Endothelial cell of umbilical vein (primary cell): ENCODE results near the gene CLIC4. TPM values are rescaled to one million over a fixed set of nuclear protein-coding genes. Genes with fewer than 3 reads are reported as not detected.
"Not testable (repeated sequence)": the region's sequence is repeated elsewhere in the genome, so short reads cannot be mapped to it uniquely, and the experiment has no call there.

ENCODE experiments used
- BruUV-seq: library from RNA; stranded (reverse); fragments of 400-500 nt; replicated peaks from 2 replicates; lab custom pipeline; 2021; lab: Mats Ljungman, UMichigan
- CTCF ChIA-PET: fragments of 300-600, 350-600 bp; sonication (Branson Sonifier 250); formaldehyde crosslinking; loops from one replicate; lab custom pipeline; 2021; ENCODE audit warnings: antibody characterized with exemption, inconsistent platforms; lab: Charles Lee
- POLR2A ChIA-PET: fragments of 300-600, 350-600 bp; sonication (Branson Sonifier 250); formaldehyde crosslinking; loops from one replicate; lab custom pipeline; 2021; ENCODE audit warnings: antibody characterized with exemption, inconsistent platforms; lab: Charles Lee
- DNase-seq: peaks from one replicate; pipeline ENCODE4 v3.0.0-alpha.2; 2011; ENCODE audit warnings: low read depth, low spot score
- FAIRE-seq: peaks from 2 replicates; lab custom pipeline; 2011; peaks lifted over from hg19 to GRCh38; lab: Jason Lieb, UNC
- H2AFZ ChIP-seq: 2 replicates; pipeline ENCODE4 v1.6.0; 2012; ENCODE audit warnings: low read depth, low read length, control low read depth, inconsistent platforms
- H3K27ac ChIP-seq: 2 replicates; pipeline ENCODE4 v1.5.1; 2011; ENCODE audit warnings: low read depth, mild to moderate bottlenecking, control low read depth, low read length, moderate library complexity; ENCODE audit not compliant: insufficient read depth
- H3K27me3 ChIP-seq, 2 experiments: 2 replicates each; pipeline versions ENCODE4 v1.6.0 to v1.6.1; 2011; ENCODE audit warnings: low read length in 2 of 2, mixed read lengths in 1 of 2; ENCODE audit not compliant: control insufficient read depth in 2 of 2, insufficient read depth in 2 of 2
- H3K36me3 ChIP-seq, 2 experiments: 2 replicates in 1 of 2; 3 replicates in 1 of 2; pipeline ENCODE4 v1.5.1; 2011; ENCODE audit warnings: low read length in 2 of 2, mild to moderate bottlenecking in 1 of 2, moderate library complexity in 1 of 2; ENCODE audit not compliant: control insufficient read depth in 2 of 2, insufficient read depth in 2 of 2; ENCODE audit errors: extremely low read depth in 1 of 2
- H3K4me1 ChIP-seq: 3 replicates; pipeline ENCODE4 v1.5.1; 2011; ENCODE audit warnings: mild to moderate bottlenecking, low read length; ENCODE audit not compliant: control insufficient read depth, insufficient read depth; ENCODE audit errors: extremely low read depth
- H3K4me2 ChIP-seq: 2 replicates; pipeline ENCODE4 v1.6.1; 2011; ENCODE audit warnings: low read length, control low read depth, mixed read lengths; ENCODE audit not compliant: insufficient read depth
- H3K4me3 ChIP-seq, 3 experiments: fragments of 200-600 bp in 1 of 3; sonication (generic), shearing (Covaris generic) in 1 of 3; replicated peaks in 1 of 3; 2 replicates each; pipeline ENCODE4 v1.5.1; 2011 to 2016; ENCODE audit warnings: control low read depth in 3 of 3, low read length in 3 of 3, mild to moderate bottlenecking in 2 of 3, inconsistent platforms in 1 of 3, low read depth in 1 of 3, moderate library complexity in 1 of 3; ENCODE audit not compliant: insufficient read depth in 1 of 3
- H3K79me2 ChIP-seq: 2 replicates; pipeline ENCODE4 v1.6.0; 2012; ENCODE audit warnings: low read length, inconsistent platforms; ENCODE audit not compliant: control insufficient read depth, insufficient read depth
- H3K9ac ChIP-seq: replicated peaks from 2 replicates; pipeline ENCODE3; 2011; ENCODE audit warnings: low read length, control low read depth; ENCODE audit not compliant: insufficient read depth; ENCODE audit errors: extremely low read depth
- H3K9me1 ChIP-seq: replicated peaks from 3 replicates; pipeline ENCODE4 v1.6.0; 2011; ENCODE audit warnings: mild to moderate bottlenecking, low read length; ENCODE audit not compliant: control insufficient read depth, insufficient read depth; ENCODE audit errors: extremely low read depth
- H3K9me3 ChIP-seq: replicated peaks from 2 replicates; pipeline ENCODE4 v1.5.1; 2012; ENCODE audit warnings: low read length, inconsistent platforms; ENCODE audit not compliant: control insufficient read depth, insufficient read depth
- H4K20me1 ChIP-seq: replicated peaks from 2 replicates; pipeline ENCODE3; 2011; ENCODE audit warnings: mild to moderate bottlenecking, low read length; ENCODE audit not compliant: control insufficient read depth, insufficient read depth; ENCODE audit errors: extremely low read depth
- EZH2 ChIP-seq: IDR thresholded peaks from 2 replicates; pipeline ENCODE4 v1.6.1; 2012; ENCODE audit warnings: borderline replicate concordance, low read depth, mild to moderate bottlenecking, moderate library complexity, low read length, inconsistent platforms; ENCODE audit not compliant: severe bottlenecking
- FOS ChIP-seq: IDR thresholded peaks from 2 replicates; pipeline ENCODE4 v1.6.1; 2011; ENCODE audit warnings: mild to moderate bottlenecking, low read length, moderate library complexity, borderline replicate concordance; ENCODE audit not compliant: insufficient read depth
- JUN ChIP-seq: IDR thresholded peaks from 2 replicates; pipeline ENCODE4 v1.6.1; 2011; ENCODE audit warnings: borderline replicate concordance, low read depth; ENCODE audit not compliant: insufficient read length, insufficient read depth
- MYC ChIP-seq: IDR thresholded peaks from one replicate; pipeline ENCODE4 v1.6.1; 2011; ENCODE audit warnings: mild to moderate bottlenecking, low read depth, low read length
- POLR2A ChIP-seq: IDR thresholded peaks from 2 replicates; pipeline ENCODE4 v1.6.1; 2012; ENCODE audit warnings: low read depth, mild to moderate bottlenecking, control low read depth, low read length
- POLR2AphosphoS5 ChIP-seq: IDR thresholded peaks from 2 replicates; pipeline ENCODE4 v1.6.1; 2012; ENCODE audit warnings: low read depth, mild to moderate bottlenecking, control low read depth, low read length, moderate library complexity; ENCODE audit not compliant: insufficient read depth
- dilution Hi-C: fragments of 300-500 bp; cut with MboI; formaldehyde crosslinking; loops from one replicate; pipeline ENCODE4 v1.15.0; 2019; ENCODE audit warnings: low sequenced_read_pairs; ENCODE audit not compliant: extremely low pct_ligation_motif_present
- intact Hi-C: fragments of 100-400 bp; cut with micrococcal nuclease; formaldehyde crosslinking; loops from one replicate; pipeline ENCODE4 v1.10.0; 2022
- polyA plus RNA-seq, 4 experiments: library from polyadenylated mRNA; depleted of rRNA in 3 of 4; stranded (reverse) in 3 of 4; unstranded in 1 of 4; fragments of >200 nt; gene quantifications; 2 replicates each; pipeline versions ENCODE4 v1.2.1 to v1.2.3, GENCODE V29; 2011 to 2012; ENCODE audit warnings: missing spikeins in 1 of 4
- total RNA-seq: library from RNA; stranded (reverse); gene quantifications from 2 replicates; pipeline ENCODE4 v1.2.3, GENCODE V29; 2021
- TF ChIP-seq, protein P1 (sequence below): IDR thresholded peaks from 2 replicates; pipeline ENCODE4 v1.6.1; 2011; ENCODE audit not compliant: insufficient read depth, insufficient read length
- TF ChIP-seq, protein P2 (sequence below), 2 donors: IDR thresholded peaks; 1 replicate in 1 of 2; 2 replicates in 1 of 2; pipeline ENCODE4 v1.5.1; 2011; ENCODE audit warnings: low read length in 2 of 2, mild to moderate bottlenecking in 2 of 2, moderate library complexity in 2 of 2, control low read depth in 1 of 2, inconsistent platforms in 1 of 2, low read depth in 1 of 2; ENCODE audit not compliant: insufficient read depth in 1 of 2; ENCODE audit errors: extremely low read depth in 1 of 2

CLIC4 gene
- total and polyA plus RNA-seq, 2 donors (not counting 3 experiments of a cell fraction or from before 2014, with no cell fraction given): 97.5 to 330 TPM

DNA sequence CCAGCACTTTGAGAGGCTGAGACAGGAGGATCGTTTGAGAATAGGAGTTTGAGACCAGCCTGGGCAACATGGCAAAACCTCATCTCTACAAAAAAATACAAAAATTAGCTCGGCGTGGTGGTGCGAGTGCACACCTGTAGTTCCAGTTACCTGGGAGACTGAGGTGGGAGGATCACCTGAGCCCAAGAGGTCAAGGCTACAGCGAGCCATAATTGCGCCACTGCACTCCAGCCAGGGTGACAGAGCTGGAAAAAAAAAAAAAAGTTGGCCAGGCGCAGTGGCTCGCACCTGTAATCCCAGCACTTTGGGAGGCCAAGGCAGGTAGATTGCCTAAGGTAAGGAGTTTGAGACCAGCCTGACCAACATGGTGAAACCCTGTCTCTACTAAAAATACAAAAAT is 46.9 kb upstream of the CLIC4 start:
- H3K4me1 ChIP-seq: peaks cover 19% of the 10 kb centered on the region
- H4K20me1 ChIP-seq, H3K9ac ChIP-seq, H3K4me2 ChIP-seq, H3K4me3 ChIP-seq, H3K27me3 ChIP-seq, H3K36me3 ChIP-seq, dilution Hi-C loops, H3K9me3 ChIP-seq, H3K27ac ChIP-seq, H2AFZ ChIP-seq, DNase-seq, BruUV-seq, H3K79me2 ChIP-seq, intact Hi-C loops, H3K9me1 ChIP-seq, FAIRE-seq: not testable (repeated sequence)
- ChIA-PET CTCF (interaction anchor here (1.3 to 8.2 kb wide), 3 partner anchors 10 to 137 kb away, joined by 3 to 58 read pairs (median 9); no protein-coding TSS in a partner anchor), POLR2A (interaction anchor here (1.7 kb wide), 1 partner anchor 47 kb away, joined by 5 read pairs; the partner anchor contains the start of gene CLIC4)

DNA sequence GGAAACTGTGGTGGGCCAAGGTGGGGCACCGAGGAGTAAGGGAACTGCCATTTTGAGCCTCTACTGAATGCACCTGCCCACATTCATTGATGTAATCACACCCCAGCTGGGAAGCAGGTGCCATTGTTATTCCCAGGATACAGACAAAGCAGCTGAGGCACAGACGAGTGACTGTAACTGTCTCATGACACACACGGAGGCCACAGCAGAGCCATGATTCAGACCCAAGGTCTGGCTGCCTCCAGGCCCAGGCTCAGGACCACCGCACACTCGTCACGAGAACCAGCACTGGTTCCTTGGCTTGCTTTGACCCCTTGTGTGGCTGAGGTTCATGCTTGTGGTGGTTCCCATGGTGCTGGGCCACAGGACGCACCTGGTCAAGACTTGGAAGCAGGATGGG is 45.6 kb upstream of the CLIC4 start:
- no peak overlapping the region for H3K4me2 ChIP-seq
- no TSS peak for BruUV-seq
- no peaks in the 10 kb centered on the region for H3K9me3 ChIP-seq
- H3K27me3 ChIP-seq: no peaks in the 10 kb centered on the region
- peak; percentile 39 for DNase-seq
- peaks cover 15% of the 10 kb centered on the region for H3K4me1 ChIP-seq
- dilution Hi-C loops (no loop called here), intact Hi-C loops (no loop called here)
- TF ChIP-seq JUN (no peak), POLR2AphosphoS5 (no peak), FOS (no peak), POLR2A (no peak), EZH2 (no peak), MYC (no peak)
- TF ChIP-seq, protein P1, sequence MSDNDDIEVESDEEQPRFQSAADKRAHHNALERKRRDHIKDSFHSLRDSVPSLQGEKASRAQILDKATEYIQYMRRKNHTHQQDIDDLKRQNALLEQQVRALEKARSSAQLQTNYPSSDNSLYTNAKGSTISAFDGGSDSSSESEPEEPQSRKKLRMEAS: no peak
- TF ChIP-seq, protein P2, sequence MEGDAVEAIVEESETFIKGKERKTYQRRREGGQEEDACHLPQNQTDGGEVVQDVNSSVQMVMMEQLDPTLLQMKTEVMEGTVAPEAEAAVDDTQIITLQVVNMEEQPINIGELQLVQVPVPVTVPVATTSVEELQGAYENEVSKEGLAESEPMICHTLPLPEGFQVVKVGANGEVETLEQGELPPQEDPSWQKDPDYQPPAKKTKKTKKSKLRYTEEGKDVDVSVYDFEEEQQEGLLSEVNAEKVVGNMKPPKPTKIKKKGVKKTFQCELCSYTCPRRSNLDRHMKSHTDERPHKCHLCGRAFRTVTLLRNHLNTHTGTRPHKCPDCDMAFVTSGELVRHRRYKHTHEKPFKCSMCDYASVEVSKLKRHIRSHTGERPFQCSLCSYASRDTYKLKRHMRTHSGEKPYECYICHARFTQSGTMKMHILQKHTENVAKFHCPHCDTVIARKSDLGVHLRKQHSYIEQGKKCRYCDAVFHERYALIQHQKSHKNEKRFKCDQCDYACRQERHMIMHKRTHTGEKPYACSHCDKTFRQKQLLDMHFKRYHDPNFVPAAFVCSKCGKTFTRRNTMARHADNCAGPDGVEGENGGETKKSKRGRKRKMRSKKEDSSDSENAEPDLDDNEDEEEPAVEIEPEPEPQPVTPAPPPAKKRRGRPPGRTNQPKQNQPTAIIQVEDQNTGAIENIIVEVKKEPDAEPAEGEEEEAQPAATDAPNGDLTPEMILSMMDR (IDR thresholded peaks at IDR 0.05; ENCODE audit: extremely low read depth in 1 of 2, insufficient read depth in 1 of 2, low read depth in 1 of 2, low read length in 2 of 2): no peak
- H2AFZ ChIP-seq: no peak overlapping the region
- H3K27ac ChIP-seq: no peak overlapping the region
- no peak for FAIRE-seq
- no peak overlapping the region for H3K9ac ChIP-seq
- no peaks in the 10 kb centered on the region for H3K79me2 ChIP-seq
- no peaks in the 10 kb centered on the region for H4K20me1 ChIP-seq
- ChIA-PET POLR2A (interaction anchor here (1.7 kb wide), 1 partner anchor 45 kb away, joined by 5 read pairs; the partner anchor contains the start of gene CLIC4), CTCF (interaction anchor here (1.0 to 8.2 kb wide), 4 partner anchors 11 to 136 kb away, joined by 3 to 58 read pairs (median 4); no protein-coding TSS in a partner anchor)
- no peak overlapping the region for H3K4me3 ChIP-seq
- no peaks in the 10 kb centered on the region for H3K9me1 ChIP-seq
- no peaks in the 10 kb centered on the region for H3K36me3 ChIP-seq
